K562 (cell line): Measurements from ENCODE around the gene RNF151. TPM values are rescaled to one million over a fixed set of nuclear protein-coding genes. Genes with fewer than 3 reads are reported as not detected.

ENCODE experiments used
- ADNP ChIP-seq: fragments of 200-800 bp; sonication (Bioruptor generic); IDR thresholded peaks from 2 replicates; pipeline ENCODE4 v1.6.1; 2016; ENCODE audit warnings: missing genetic modification characterization, missing compliant biosample characterization
- ATF1 ChIP-seq, 2 experiments: fragments of 450-650 bp in 1 of 2; IDR thresholded peaks; 2 replicates each; pipeline ENCODE4 v1.6.1; 2016; ENCODE audit warnings: missing compliant biosample characterization in 1 of 2, missing genetic modification characterization in 1 of 2
- ELF1 ChIP-seq: fragments of 200-800 bp; sonication (Bioruptor generic); IDR thresholded peaks from 2 replicates; pipeline ENCODE4 v1.6.1; 2016; ENCODE audit warnings: missing genetic modification characterization, missing compliant biosample characterization
- ELK3 ChIP-seq: fragments of 450-650 bp; formaldehyde crosslinking; IDR thresholded peaks from 2 replicates; pipeline ENCODE4 v1.4.0; 2020; ENCODE audit warnings: mild to moderate bottlenecking
- GATA2 ChIP-seq: sonication (generic); formaldehyde crosslinking; IDR thresholded peaks from 2 replicates; pipeline ENCODE4 v1.4.0; 2020; ENCODE audit warnings: mild to moderate bottlenecking, missing genetic modification reagents
- HDAC2 ChIP-seq: fragments of 450-650 bp; IDR thresholded peaks from 2 replicates; pipeline ENCODE4 v1.6.1; 2016; ENCODE audit warnings: mild to moderate bottlenecking
- KDM5B ChIP-seq: fragments of 200-600 bp; sonication (generic); IDR thresholded peaks from 2 replicates; pipeline ENCODE4 v1.6.1; 2012; ENCODE audit warnings: low read depth, mild to moderate bottlenecking, moderate library complexity, low read length, control low read depth, inconsistent platforms; ENCODE audit not compliant: insufficient replicate concordance
- MCM7 ChIP-seq, 2 experiments: fragments of 450-650 bp; IDR thresholded peaks; 2 replicates each; pipeline ENCODE4 v1.6.1; 2016 to 2018
- MEIS2 ChIP-seq: fragments of 450-650 bp; IDR thresholded peaks from 2 replicates; pipeline ENCODE4 v1.6.1; 2014; ENCODE audit warnings: mild to moderate bottlenecking; ENCODE audit not compliant: partially characterized antibody
- NRF1 ChIP-seq, 2 experiments: fragments of 450-650 bp; IDR thresholded peaks in 1 of 2; conservative IDR thresholded peaks in 1 of 2; 2 replicates each; pipeline ENCODE4 v1.6.1; 2014; ENCODE audit warnings: mild to moderate bottlenecking in 2 of 2
- PHF20 ChIP-seq: fragments of 450-650 bp; IDR thresholded peaks from 2 replicates; pipeline ENCODE4 v1.6.1; 2018; ENCODE audit not compliant: partially characterized antibody
- PHTF2 ChIP-seq: fragments of 250-450 bp; sonication (Bioruptor Pico); IDR thresholded peaks from 2 replicates; pipeline ENCODE4 v1.5.0; 2021; ENCODE audit warnings: mild to moderate bottlenecking
- POLR3G ChIP-seq: IDR thresholded peaks from 2 replicates; pipeline ENCODE4 v1.6.1; 2011; ENCODE audit not compliant: insufficient read length, insufficient replicate concordance; ENCODE audit errors: extremely low read depth
- SAP30 ChIP-seq: fragments of 200-600 bp; sonication (generic); IDR thresholded peaks from 2 replicates; pipeline ENCODE4 v1.6.1; 2012; ENCODE audit warnings: borderline replicate concordance, low read depth, mild to moderate bottlenecking, moderate library complexity, low read length, control low read depth, inconsistent platforms; ENCODE audit not compliant: insufficient read depth, poor library complexity, severe bottlenecking
- SIN3A ChIP-seq, 2 experiments: fragments of 150-350 bp in 1 of 2; IDR thresholded peaks; 2 replicates each; pipeline ENCODE4 v1.6.1; 2011 to 2016; ENCODE audit warnings: borderline replicate concordance in 2 of 2, low read depth in 2 of 2, low read length in 2 of 2, mild to moderate bottlenecking in 2 of 2, moderate library complexity in 2 of 2; ENCODE audit not compliant: control insufficient read depth in 1 of 2
- SMC3 ChIP-seq: conservative IDR thresholded peaks from 2 replicates; pipeline ENCODE4 v1.6.1; 2011; ENCODE audit warnings: low read depth, low read length, improper control_type of control experiment; ENCODE audit not compliant: insufficient read depth
- TFAM ChIP-seq: fragments of 250-450 bp; sonication (Bioruptor Pico); conservative IDR thresholded peaks from 2 replicates; pipeline ENCODE4 v1.5.0; 2021; ENCODE audit warnings: mild to moderate bottlenecking, moderate library complexity
- YY1 ChIP-seq, 3 experiments: IDR thresholded peaks; 2 replicates each; pipeline ENCODE4 v1.6.1; 2011; ENCODE audit warnings: low read length in 2 of 3, mild to moderate bottlenecking in 2 of 3, moderate library complexity in 2 of 3, borderline replicate concordance in 1 of 3, control low read depth in 1 of 3, low read depth in 1 of 3; ENCODE audit not compliant: insufficient read depth in 3 of 3, insufficient replicate concordance in 2 of 3, control insufficient read depth in 1 of 3, insufficient read length in 1 of 3; ENCODE audit errors: extremely low read depth in 1 of 3
- ZEB2 ChIP-seq: fragments of 450-650 bp; IDR thresholded peaks from 2 replicates; pipeline ENCODE4 v1.6.1; 2016
- ZKSCAN1 ChIP-seq: fragments of 150-350 bp; IDR thresholded peaks from 2 replicates; pipeline ENCODE4 v1.6.1; 2016; ENCODE audit warnings: low read depth, low read length
- ZNF224 ChIP-seq: sonication (generic); formaldehyde crosslinking; IDR thresholded peaks from 2 replicates; pipeline ENCODE4 v1.8.0; 2022; ENCODE audit warnings: mild to moderate bottlenecking, missing genetic modification reagents
- ZNF589 ChIP-seq: fragments of 200-800 bp; sonication (Bioruptor generic); IDR thresholded peaks from 2 replicates; pipeline ENCODE4 v1.6.1; 2016; ENCODE audit warnings: low read depth, missing genetic modification characterization, missing compliant biosample characterization
- ZNF668 ChIP-seq: fragments of 250-450 bp; sonication (Bioruptor Pico); IDR thresholded peaks from 2 replicates; pipeline ENCODE4 v1.8.0; 2022; ENCODE audit warnings: mild to moderate bottlenecking, inconsistent platforms
- polyA plus RNA-seq, 8 experiments: library from polyadenylated mRNA; depleted of rRNA in 4 of 8; stranded (reverse) in 5 of 8; unstranded in 3 of 8; fragments of >200 nt; fragmentation: Nextera tagmentation in 2 of 8; fragmentation: Illumina TruSeq in 1 of 8; extraction: Ambion mirVana in 2 of 8; extraction: Trizol in 1 of 8; gene quantifications; 2 replicates each; pipeline versions ENCODE4 v1.2.1 to v1.2.3, GENCODE V29; 2011 to 2014; ENCODE audit warnings: inconsistent platforms in 1 of 8, missing spikeins in 1 of 8
- total RNA-seq, 7 experiments: library from RNA; depleted of rRNA in 6 of 7; stranded (reverse); fragments of >200 nt in 6 of 7; fragmentation: Illumina TruSeq in 2 of 7; extraction: Trizol in 2 of 7; gene quantifications; 2 replicates each; pipeline versions ENCODE4 v1.2.1 to v1.2.3, GENCODE V29; 2011 to 2021; ENCODE audit warnings: low replicate concordance in 1 of 7
- TF ChIP-seq, protein P1 (sequence below): fragments of 250-450 bp; sonication (Bioruptor Pico); IDR thresholded peaks from 2 replicates; pipeline ENCODE4 v1.8.0; 2021; ENCODE audit warnings: mild to moderate bottlenecking, moderate library complexity

RNF151 gene
- total and polyA plus RNA-seq, 9 of the 15 experiments (the other 6 are each of a cell fraction or from before 2014, with no cell fraction given), result not detected

GRCh38 chr16:1929578-1930337, 36.9 kb upstream of the RNF151 start (continued):
- TF ChIP-seq, protein P1, sequence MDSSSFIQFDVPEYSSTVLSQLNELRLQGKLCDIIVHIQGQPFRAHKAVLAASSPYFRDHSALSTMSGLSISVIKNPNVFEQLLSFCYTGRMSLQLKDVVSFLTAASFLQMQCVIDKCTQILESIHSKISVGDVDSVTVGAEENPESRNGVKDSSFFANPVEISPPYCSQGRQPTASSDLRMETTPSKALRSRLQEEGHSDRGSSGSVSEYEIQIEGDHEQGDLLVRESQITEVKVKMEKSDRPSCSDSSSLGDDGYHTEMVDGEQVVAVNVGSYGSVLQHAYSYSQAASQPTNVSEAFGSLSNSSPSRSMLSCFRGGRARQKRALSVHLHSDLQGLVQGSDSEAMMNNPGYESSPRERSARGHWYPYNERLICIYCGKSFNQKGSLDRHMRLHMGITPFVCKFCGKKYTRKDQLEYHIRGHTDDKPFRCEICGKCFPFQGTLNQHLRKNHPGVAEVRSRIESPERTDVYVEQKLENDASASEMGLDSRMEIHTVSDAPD (CRISPR knock-in tag), result no peak
- TF ChIP-seq ZNF668 (CRISPR knock-in tag), result no peak
- no peak for TF ChIP-seq SAP30
- TF ChIP-seq ATF1 (CRISPR knock-in tag; IDR thresholded peaks at IDR 0.05), result no peak
- peak; percentile 61 for TF ChIP-seq ATF1 (tag; IDR thresholded peaks at IDR 0.05)
- peak; percentile 93 to 94 for TF ChIP-seq NRF1 (conservative IDR thresholded peaks at IDR 0.05 in 1 of 2, IDR thresholded peaks at IDR 0.05 in 1 of 2)
- TF ChIP-seq PHTF2 (CRISPR knock-in tag), result no peak
- TF ChIP-seq KDM5B, result peak; percentile 71
- TF ChIP-seq PHF20, result no peak
- peak in 1 of 2 experiments; percentile 66; a peak in 1 of 4 replicates for TF ChIP-seq SIN3A (IDR thresholded peaks at IDR 0.05; ENCODE audit: borderline replicate concordance in 2 of 2, control insufficient read depth in 1 of 2, low read depth in 2 of 2, low read length in 2 of 2)
- no peak for TF ChIP-seq ELF1 (tag)
- TF ChIP-seq ZKSCAN1, result peak; percentile 56; the same call in 1 of the 2 replicates
- no peak for TF ChIP-seq ZNF224 (CRISPR knock-in tag)
- TF ChIP-seq YY1 (IDR thresholded peaks at IDR 0.05; ENCODE audit: borderline replicate concordance in 1 of 3, control insufficient read depth in 1 of 3, extremely low read depth in 1 of 3, insufficient read depth in 3 of 3, insufficient read length in 1 of 3, insufficient replicate concordance in 2 of 3, low read depth in 1 of 3, low read length in 2 of 3), result peak in 2 of 3 experiments; percentile 48 to 51
- TF ChIP-seq ELK3 (CRISPR knock-in tag), result no peak
- TF ChIP-seq POLR3G, result no peak
- no peak for TF ChIP-seq MCM7 (IDR thresholded peaks at IDR 0.05)
- TF ChIP-seq MEIS2, result peak; percentile 77
- peak; percentile 95 for TF ChIP-seq SMC3
- no peak for TF ChIP-seq GATA2
- no peak for TF ChIP-seq HDAC2
- no peak for TF ChIP-seq ADNP
- no peak for TF ChIP-seq ZNF589
- TF ChIP-seq TFAM (CRISPR knock-in tag), result no peak
- TF ChIP-seq ZEB2, result no peak
